ENCODE data around the gene TLCD1. TPM values are rescaled to one million over a fixed set of nuclear protein-coding genes. Genes with fewer than 3 reads are reported as not detected.

TLCD1 gene
- total RNA-seq, 1 donor from 2014 or later = 16.2 TPM

DNA sequence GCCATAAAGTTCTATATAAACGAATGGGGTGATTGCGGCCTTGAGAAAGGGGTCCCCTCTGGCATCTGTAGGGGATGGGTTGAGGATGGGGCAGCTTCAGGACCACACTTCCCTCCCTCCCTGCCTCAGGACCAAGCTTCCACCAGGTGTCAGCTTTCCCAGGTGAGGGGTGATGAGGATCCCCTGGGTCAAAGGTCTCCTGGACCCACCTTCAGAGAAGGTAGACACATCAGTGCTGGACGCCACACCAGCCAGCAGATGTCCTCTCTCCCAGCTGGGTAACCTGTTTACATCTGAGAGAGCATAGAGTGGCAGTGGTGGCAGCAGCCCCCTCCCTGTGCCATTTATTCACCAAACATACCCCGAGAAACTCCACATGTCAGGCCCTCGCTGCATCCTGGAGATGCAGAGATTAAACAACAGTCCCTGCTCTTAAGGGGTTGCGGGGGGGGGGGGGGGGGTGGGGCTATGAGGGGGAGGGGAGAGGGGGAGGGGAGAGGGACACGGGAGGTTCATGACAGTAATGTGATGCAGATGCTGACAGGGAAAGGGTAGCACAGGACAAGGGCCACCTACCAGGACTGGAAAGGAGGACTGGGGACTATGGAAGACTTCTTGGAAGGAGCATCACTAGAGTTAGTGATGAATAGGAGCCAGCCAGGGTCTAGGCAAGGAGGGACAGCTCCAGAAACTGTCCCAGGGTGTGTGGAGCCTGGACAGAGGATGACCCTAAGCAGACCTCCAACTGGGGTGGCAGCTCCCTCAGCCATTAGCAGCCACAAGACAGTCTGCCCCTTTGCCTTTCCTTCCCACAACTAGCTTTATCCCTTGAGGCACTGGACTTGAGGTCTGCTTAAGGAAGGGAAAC, 19.3 kb downstream of the TLCD1 start:
- TF ChIP-seq, protein P1, sequence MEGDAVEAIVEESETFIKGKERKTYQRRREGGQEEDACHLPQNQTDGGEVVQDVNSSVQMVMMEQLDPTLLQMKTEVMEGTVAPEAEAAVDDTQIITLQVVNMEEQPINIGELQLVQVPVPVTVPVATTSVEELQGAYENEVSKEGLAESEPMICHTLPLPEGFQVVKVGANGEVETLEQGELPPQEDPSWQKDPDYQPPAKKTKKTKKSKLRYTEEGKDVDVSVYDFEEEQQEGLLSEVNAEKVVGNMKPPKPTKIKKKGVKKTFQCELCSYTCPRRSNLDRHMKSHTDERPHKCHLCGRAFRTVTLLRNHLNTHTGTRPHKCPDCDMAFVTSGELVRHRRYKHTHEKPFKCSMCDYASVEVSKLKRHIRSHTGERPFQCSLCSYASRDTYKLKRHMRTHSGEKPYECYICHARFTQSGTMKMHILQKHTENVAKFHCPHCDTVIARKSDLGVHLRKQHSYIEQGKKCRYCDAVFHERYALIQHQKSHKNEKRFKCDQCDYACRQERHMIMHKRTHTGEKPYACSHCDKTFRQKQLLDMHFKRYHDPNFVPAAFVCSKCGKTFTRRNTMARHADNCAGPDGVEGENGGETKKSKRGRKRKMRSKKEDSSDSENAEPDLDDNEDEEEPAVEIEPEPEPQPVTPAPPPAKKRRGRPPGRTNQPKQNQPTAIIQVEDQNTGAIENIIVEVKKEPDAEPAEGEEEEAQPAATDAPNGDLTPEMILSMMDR (IDR thresholded peaks at IDR 0.05) = no peak
- intact Hi-C loops (cut with DNase I) = no loop called here
- Histone ChIP-seq H3K4me1 (peaks cover 5% of the 10 kb centered on the region), H3K27ac (no peak overlapping the region), H3K27me3 (no peaks in the 10 kb centered on the region), H3K36me3 (peaks cover 20% of the 10 kb centered on the region), H3K4me3 (no peak overlapping the region), H3K9me3 (no peaks in the 10 kb centered on the region)
- DNase-seq (no peak), ATAC-seq (no peak)

- Histone ChIP-seq H3K9me3 (no peaks in the 10 kb centered on the region), H3K27me3 (no peaks in the 10 kb centered on the region), H3K36me3 (peaks cover 29% of the 10 kb centered on the region), H3K27ac (no peak overlapping the region), H3K4me1 (peaks cover 3% of the 10 kb centered on the region), H3K4me3 (no peak overlapping the region)
- DNase-seq = no peak
- intact Hi-C loops (cut with DNase I) = no loop called here
- TF ChIP-seq, protein P1 (IDR thresholded peaks at IDR 0.05) = no peak
- no peak for ATAC-seq
Observed at GRCh38 chr17:28705728-28706334, 20.2 kb downstream of the TLCD1 start.

DNA sequence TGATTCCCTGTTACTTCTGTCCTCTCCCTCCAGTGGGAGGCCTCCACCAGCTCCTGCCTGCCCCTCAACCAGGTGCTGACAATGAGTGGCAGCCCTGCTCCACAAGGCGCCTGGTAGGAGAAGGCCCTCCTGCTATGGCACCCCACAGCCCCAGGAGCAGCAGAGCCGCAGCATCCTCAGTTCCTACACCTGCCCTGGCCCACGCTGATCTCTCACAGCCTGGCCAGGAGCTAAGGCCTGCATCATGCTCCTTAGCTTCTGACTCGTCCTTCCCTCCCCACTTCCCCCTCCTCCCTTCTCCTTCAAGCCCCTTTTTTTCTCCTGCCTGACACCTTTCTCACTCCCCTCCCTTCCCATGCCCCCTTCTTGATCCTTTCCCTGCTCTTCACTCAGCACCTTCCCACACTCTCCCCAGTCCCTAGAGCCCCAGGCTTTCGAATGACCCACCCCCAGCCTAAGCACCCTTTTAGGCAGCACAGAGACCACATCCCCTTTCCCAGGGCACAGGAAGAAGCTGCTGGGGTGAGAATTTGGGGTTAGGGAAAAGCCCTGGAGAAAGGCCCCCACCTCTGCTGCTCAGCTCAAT, 20.9 kb downstream of the TLCD1 start:
- H3K9me3 ChIP-seq = no peaks in the 10 kb centered on the region
- no peak for ATAC-seq
- peaks cover 3% of the 10 kb centered on the region for H3K4me1 ChIP-seq
- no peaks in the 10 kb centered on the region for H3K27me3 ChIP-seq
- DNase-seq = no peak
- TF ChIP-seq, protein P1 (IDR thresholded peaks at IDR 0.05) = no peak
- no peak overlapping the region for H3K4me3 ChIP-seq
- peaks cover 36% of the 10 kb centered on the region for H3K36me3 ChIP-seq
- no peak overlapping the region for H3K27ac ChIP-seq
- intact Hi-C loops (cut with DNase I) = no loop called here

- TF ChIP-seq, protein P1 (IDR thresholded peaks at IDR 0.05) = no peak
- intact Hi-C loops (cut with DNase I) = no loop called here
- Histone ChIP-seq H3K27ac (no peak overlapping the region), H3K36me3 (peaks cover 44% of the 10 kb centered on the region), H3K4me1 (no peaks in the 10 kb centered on the region), H3K9me3 (no peaks in the 10 kb centered on the region), H3K4me3 (no peak overlapping the region), H3K27me3 (no peaks in the 10 kb centered on the region)
- DNase-seq (no peak), ATAC-seq (no peak)
Observed at GRCh38 chr17:28704219-28704858, 21.7 kb downstream of the TLCD1 start.

DNA sequence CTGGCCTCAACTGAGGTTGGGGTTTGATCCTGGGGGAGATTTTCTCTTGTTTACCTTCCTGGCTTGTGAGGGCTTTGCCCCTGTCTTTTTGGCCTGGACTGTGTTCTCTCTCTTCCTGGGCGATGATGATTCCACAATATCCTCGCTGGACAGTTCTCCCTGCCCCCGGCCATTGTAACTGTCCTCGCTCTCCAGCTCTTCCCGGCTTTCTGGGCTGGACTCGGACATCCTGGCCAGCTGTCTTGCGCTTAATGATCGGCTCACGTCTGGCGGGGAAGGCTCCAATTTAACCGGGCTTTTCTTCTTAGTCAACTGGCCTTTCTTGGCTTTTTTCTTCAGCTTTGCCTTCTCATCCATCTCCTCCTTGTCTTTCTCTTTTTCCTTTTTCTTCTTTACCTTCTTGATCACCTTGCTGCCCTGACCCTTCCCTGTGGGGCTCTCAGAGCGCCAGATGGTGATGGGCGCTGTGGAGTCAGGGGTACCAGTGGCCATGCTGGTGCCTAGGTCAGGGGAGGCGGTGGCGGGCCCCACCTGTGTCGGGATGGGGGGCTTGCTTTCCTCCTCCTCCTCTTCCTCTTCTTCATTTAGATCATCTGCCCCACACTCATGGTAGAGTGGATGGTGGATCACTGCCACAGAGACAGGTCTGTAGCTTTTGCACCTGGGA, 22.3 kb downstream of the TLCD1 start:
- no peaks in the 10 kb centered on the region for H3K27me3 ChIP-seq
- TF ChIP-seq, protein P1 (IDR thresholded peaks at IDR 0.05) = no peak
- ATAC-seq (no peak), DNase-seq (no peak)
- intact Hi-C loops (cut with DNase I) = no loop called here
- no peak overlapping the region for H3K4me3 ChIP-seq
- no peaks in the 10 kb centered on the region for H3K9me3 ChIP-seq
- peaks cover 51% of the 10 kb centered on the region for H3K36me3 ChIP-seq
- H3K27ac ChIP-seq = no peak overlapping the region
- H3K4me1 ChIP-seq = no peaks in the 10 kb centered on the region
